Stomach (tissue), 9 donors: Measurements from ENCODE around the gene CHST7. TPM values are rescaled to one million over a fixed set of nuclear protein-coding genes. Genes with fewer than 3 reads are reported as not detected.

Source experiments
- DNase-seq, 2 donors: peaks; one replicate each; pipeline versions ENCODE4 v3.0.0 to v3.0.0-alpha.2; 2013 to 2019
- H3K27ac ChIP-seq, 5 donors: fragments of 200-600 bp in 4 of 5; sonication (generic) in 4 of 5; one replicate each; pipeline ENCODE4 v1.5.1; 2013 to 2019; ENCODE audit warnings: mild to moderate bottlenecking in 1 of 5, moderate library complexity in 1 of 5
- H3K27me3 ChIP-seq, 3 donors: fragments of 200-600 bp; sonication (generic); one replicate each; pipeline ENCODE4 v1.5.1; 2017 to 2019; ENCODE audit warnings: mixed run types in 1 of 3
- H3K36me3 ChIP-seq, 4 donors: fragments of 200-600 bp; sonication (generic); 1 replicate in 3 of 4; 2 replicates in 1 of 4; pipeline ENCODE4 v1.5.1; 2016 to 2019
- H3K4me1 ChIP-seq, 4 donors: fragments of 200-600 bp; sonication (generic); one replicate each; pipeline ENCODE4 v1.5.1; 2016 to 2019
- H3K4me3 ChIP-seq, 4 donors: fragments of 200-600 bp; sonication (generic) in 3 of 4; one replicate each; pipeline ENCODE4 v1.5.1; 2016 to 2019; ENCODE audit warnings: mild to moderate bottlenecking in 1 of 4
- H3K9me3 ChIP-seq, 4 donors: fragments of 200-600 bp; sonication (generic); one replicate each; pipeline ENCODE4 v1.5.1; 2016 to 2019
- EP300 ChIP-seq: sonication (generic); formaldehyde crosslinking; IDR thresholded peaks from one replicate; pipeline ENCODE4 v1.6.1; 2017; ENCODE audit warnings: antibody characterized with exemption
- POLR2A ChIP-seq, 4 donors: fragments of 450-650 bp; IDR thresholded peaks; one replicate each; pipeline ENCODE4 v1.6.1; 2016; ENCODE audit warnings: antibody characterized with exemption in 4 of 4, control low read depth in 2 of 4, mild to moderate bottlenecking in 1 of 4, moderate library complexity in 1 of 4
- POLR2AphosphoS5 ChIP-seq, 3 donors: sonication (generic); formaldehyde crosslinking; IDR thresholded peaks; one replicate each; pipeline ENCODE4 v1.6.1; 2016; ENCODE audit warnings: antibody characterized with exemption in 3 of 3
- WGBS, 5 donors: extraction: QIAGEN DNeasy Blood & Tissue Kit in 3 of 5; methylation state at CpG; one replicate each; pipeline versions ENCODE4 v1.1.5 to v1.1.7; 2013 to 2018; 5-methylcytosine and 5-hydroxymethylcytosine counted together
- intact Hi-C: fragments of 100-400 bp; cut with DNase I; formaldehyde crosslinking; loops from one replicate; pipeline ENCODE4 v1.15.1; 2023; ENCODE audit warnings: low total_unique reads
- polyA plus RNA-seq, 3 donors: library from polyadenylated mRNA; stranded (reverse); fragments of 200-250 nt; gene quantifications; one replicate each; pipeline ENCODE4 v1.2.3, GENCODE V29; 2013
- total RNA-seq, 5 donors: library from RNA; depleted of rRNA; stranded (reverse); fragments of >200 nt; gene quantifications; one replicate each; pipeline versions ENCODE4 v1.1.0 to v1.2.3, GENCODE V29; 2014 to 2016
- TF ChIP-seq, protein P1 (sequence below), 7 experiments: fragments of 450-650 bp in 4 of 7; fragments of 200-600 bp in 3 of 7; sonication (generic) in 3 of 7; IDR thresholded peaks; one replicate each; pipeline ENCODE4 v1.5.1; 2016 to 2019; ENCODE audit warnings: antibody characterized with exemption in 7 of 7, control low read depth in 2 of 7, mild to moderate bottlenecking in 1 of 7
- donor health status: healthy with polysubstance abuse.
- donor health status: Bipolar disorder and iron deficiency.
- donor health status: healthy.

The CHST7 gene
- total and polyA plus RNA-seq, 8 donors: 0.29 to 10.1 (median 2.1) TPM

- intact Hi-C loops: no loop called here
- WGBS, 5 donors: 76 to 95% (median 87%) methylated on average over 3 of the region's 3 CpGs
- no peak for TF ChIP-seq EP300
- TF ChIP-seq, protein P1, sequence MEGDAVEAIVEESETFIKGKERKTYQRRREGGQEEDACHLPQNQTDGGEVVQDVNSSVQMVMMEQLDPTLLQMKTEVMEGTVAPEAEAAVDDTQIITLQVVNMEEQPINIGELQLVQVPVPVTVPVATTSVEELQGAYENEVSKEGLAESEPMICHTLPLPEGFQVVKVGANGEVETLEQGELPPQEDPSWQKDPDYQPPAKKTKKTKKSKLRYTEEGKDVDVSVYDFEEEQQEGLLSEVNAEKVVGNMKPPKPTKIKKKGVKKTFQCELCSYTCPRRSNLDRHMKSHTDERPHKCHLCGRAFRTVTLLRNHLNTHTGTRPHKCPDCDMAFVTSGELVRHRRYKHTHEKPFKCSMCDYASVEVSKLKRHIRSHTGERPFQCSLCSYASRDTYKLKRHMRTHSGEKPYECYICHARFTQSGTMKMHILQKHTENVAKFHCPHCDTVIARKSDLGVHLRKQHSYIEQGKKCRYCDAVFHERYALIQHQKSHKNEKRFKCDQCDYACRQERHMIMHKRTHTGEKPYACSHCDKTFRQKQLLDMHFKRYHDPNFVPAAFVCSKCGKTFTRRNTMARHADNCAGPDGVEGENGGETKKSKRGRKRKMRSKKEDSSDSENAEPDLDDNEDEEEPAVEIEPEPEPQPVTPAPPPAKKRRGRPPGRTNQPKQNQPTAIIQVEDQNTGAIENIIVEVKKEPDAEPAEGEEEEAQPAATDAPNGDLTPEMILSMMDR (IDR thresholded peaks at IDR 0.05): no peak
- TF ChIP-seq POLR2A (IDR thresholded peaks at IDR 0.05): no peak
- no peak for TF ChIP-seq POLR2AphosphoS5 (IDR thresholded peaks at IDR 0.05)
These were observed 14.5 kb upstream of the CHST7 start for GRCh38 chrX:46559062-46559461.

DNA sequence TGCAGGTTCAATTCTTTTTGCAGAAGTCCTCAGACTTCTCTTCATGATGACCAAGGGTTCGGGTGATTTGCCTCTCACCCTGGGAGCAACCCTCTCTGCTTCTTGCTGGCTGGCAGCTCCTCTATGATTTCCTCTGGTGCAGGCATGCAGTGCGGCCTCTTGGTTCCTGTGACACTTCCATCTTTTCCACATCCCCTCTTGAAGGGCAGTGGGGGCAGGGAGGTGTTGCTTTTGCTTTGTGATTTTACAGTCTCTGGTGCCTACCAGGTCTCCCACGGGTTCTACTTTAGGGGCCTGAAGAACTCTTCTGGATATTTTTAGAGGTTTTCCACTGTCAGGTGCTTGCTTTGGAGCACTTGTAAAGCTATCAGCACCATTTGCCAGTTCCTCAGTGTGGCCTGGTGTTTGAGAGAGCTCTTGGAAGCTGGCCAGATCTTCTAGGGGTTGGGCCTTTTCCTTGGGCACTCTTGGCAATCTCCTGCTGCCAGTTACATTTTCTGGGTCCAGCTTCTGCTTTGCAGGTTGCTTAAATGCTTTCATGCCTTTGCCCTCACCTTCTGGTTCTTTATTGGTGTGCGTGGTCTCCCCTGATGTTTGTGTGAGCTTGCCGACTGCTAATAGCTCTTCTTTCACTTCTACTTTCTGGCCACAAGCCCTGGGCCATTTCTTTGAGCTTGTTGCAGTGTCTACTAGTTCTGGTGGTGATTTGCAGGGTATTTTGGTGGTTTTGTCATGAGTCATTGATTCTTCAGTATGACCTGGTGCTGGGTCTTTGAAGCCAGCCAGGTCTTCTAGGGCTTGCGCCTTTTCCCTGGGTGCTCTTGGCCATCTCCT lies 11.5 kb upstream of the CHST7 start:
- 47 to 68% (median 66%) methylated on average over 5 to 6 of the region's 6 CpGs for WGBS, 5 donors
- Histone ChIP-seq H3K9me3 (no peaks in the 10 kb centered on the region), H3K27me3 (no peaks in the 10 kb centered on the region), H3K4me1 (no peaks in the 10 kb centered on the region), H3K4me3 (no peak overlapping the region), H3K27ac (no peak overlapping the region), H3K36me3 (no peaks in the 10 kb centered on the region)
- intact Hi-C loops: loop anchor here (10.0 kb wide), 1 partner anchor 83 kb away; no protein-coding TSS in a partner anchor
- TF ChIP-seq EP300: no peak
- no peak for TF ChIP-seq POLR2A (IDR thresholded peaks at IDR 0.05)
- TF ChIP-seq, protein P1 (IDR thresholded peaks at IDR 0.05): no peak
- TF ChIP-seq POLR2AphosphoS5 (IDR thresholded peaks at IDR 0.05): no peak
- DNase-seq: peak; percentile 15 to 41

More at GRCh38 chrX:46559062-46559461, 14.5 kb upstream of the CHST7 start:
- no peak for DNase-seq
- Histone ChIP-seq H3K4me3 (no peak overlapping the region), H3K9me3 (no peaks in the 10 kb centered on the region), H3K36me3 (no peaks in the 10 kb centered on the region), H3K27me3 (no peaks in the 10 kb centered on the region), H3K27ac (no peak overlapping the region), H3K4me1 (no peaks in the 10 kb centered on the region)

DNA sequence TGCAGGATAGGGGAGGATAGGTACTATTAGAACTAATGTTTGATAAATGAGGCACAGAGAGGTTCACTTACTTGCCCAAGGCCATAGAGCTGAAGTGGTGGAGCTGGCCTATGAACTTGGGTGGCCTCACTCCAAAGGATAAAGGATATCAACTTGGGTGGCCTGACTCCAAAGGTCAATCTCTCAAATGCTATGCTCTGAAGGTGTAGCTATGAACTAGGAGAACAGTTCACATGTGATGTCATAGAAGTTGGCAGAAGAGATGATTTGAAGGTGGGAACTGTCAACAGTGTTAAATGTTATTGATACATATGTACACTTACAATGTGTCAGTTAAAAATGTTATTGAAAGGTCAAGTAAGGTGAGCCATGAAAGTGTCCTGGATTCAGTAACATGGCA lies 6.2 kb upstream of the CHST7 start:
- no peak for DNase-seq

DNA sequence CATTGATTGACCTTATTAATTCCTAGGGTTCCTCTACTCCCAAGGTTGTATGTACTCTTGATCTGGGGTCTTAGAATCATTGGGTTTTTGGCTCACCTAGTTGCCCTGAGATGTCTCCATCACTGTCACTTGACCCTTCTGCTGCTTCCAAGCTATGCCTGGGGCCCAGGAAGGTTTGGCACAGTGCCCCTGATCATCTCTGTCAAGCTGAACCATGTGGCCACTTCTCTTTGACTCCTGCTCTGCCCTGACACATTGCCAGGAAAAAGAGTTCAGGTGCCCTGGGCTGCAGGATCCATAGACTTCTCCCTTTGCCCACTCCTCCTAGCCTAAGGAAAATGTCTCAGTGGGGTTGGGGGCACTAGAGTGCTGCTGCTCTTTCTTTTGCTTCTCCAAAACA lies 3.9 kb upstream of the CHST7 start:
- no peaks in the 10 kb centered on the region for H3K9me3 ChIP-seq
- H3K36me3 ChIP-seq: no peaks in the 10 kb centered on the region
- TF ChIP-seq POLR2A (IDR thresholded peaks at IDR 0.05) (no peak), EP300 (no peak), POLR2AphosphoS5 (IDR thresholded peaks at IDR 0.05) (no peak)
- TF ChIP-seq, protein P1 (IDR thresholded peaks at IDR 0.05): no peak
- DNase-seq: no peak
- peaks cover 0 to 5% (median 4%) of the 10 kb centered on the region in 3 donors for H3K27me3 ChIP-seq
- H3K4me3 ChIP-seq: no peak overlapping the region
- peaks cover 0 to 19% (median 11%) of the 10 kb centered on the region in 4 donors for H3K4me1 ChIP-seq
- intact Hi-C loops: loop anchor here (10.0 kb wide), 1 partner anchor 75 kb away; no protein-coding TSS in a partner anchor
- no peak overlapping the region for H3K27ac ChIP-seq

More for the DNA sequence above, 6.2 kb upstream of the CHST7 start:
- no peak overlapping the region for H3K4me3 ChIP-seq
- intact Hi-C loops: loop anchor here (10.0 kb wide), 1 partner anchor 77 kb away; no protein-coding TSS in a partner anchor
- TF ChIP-seq POLR2A (IDR thresholded peaks at IDR 0.05) (no peak), POLR2AphosphoS5 (IDR thresholded peaks at IDR 0.05) (no peak), EP300 (no peak)
- TF ChIP-seq, protein P1 (IDR thresholded peaks at IDR 0.05): no peak
- no peaks in the 10 kb centered on the region for H3K9me3 ChIP-seq
- no peak overlapping the region for H3K27ac ChIP-seq
- H3K27me3 ChIP-seq: no peaks in the 10 kb centered on the region
- no peaks in the 10 kb centered on the region for H3K4me1 ChIP-seq
- no peaks in the 10 kb centered on the region for H3K36me3 ChIP-seq
